ENCODE data around the gene SPRY1. TPM values are rescaled to one million over a fixed set of nuclear protein-coding genes. Genes with fewer than 3 reads are reported as not detected.

SPRY1 gene
- total RNA-seq, 6 experiments from 2014 or later: 9.3 to 16.1 (median 14.3) TPM

- 33% methylated on average over 5 of the region's 5 CpGs for WGBS (ENCODE audit: insufficient coverage, low coverage, low lambda C conversion rate, missing lambda C conversion rate)
- ATAC-seq: peak; percentile 17 to 66 (median 46)
- TF ChIP-seq POLR2A (IDR thresholded peaks at IDR 0.05) (no peak), CTCF (IDR thresholded peaks at IDR 0.05) (peak in 2 of 4 donors; percentile 23 to 42)
- peaks cover 0 to 11% (median 5%) of the 10 kb centered on the region in 4 donors for H3K4me1 ChIP-seq
- no peak overlapping the region for H3K4me3 ChIP-seq
- H3K36me3 ChIP-seq: no peaks in the 10 kb centered on the region
- DNase-seq: no peak
- no peaks in the 10 kb centered on the region for H3K9me3 ChIP-seq
- intact Hi-C loops (cut with DNase I): no loop called here
- H3K27me3 ChIP-seq: no peaks in the 10 kb centered on the region
- peak overlapping the region in 1 of 3 donors; percentile 18 for H3K27ac ChIP-seq
Measured at GRCh38 chr4:123350191-123350544, 46.4 kb upstream of the SPRY1 start.

- intact Hi-C loops (cut with DNase I): no loop called here
- no peak overlapping the region for H3K4me3 ChIP-seq
- ATAC-seq (no peak), DNase-seq (no peak)
- peaks cover 0 to 11% (median 3%) of the 10 kb centered on the region in 4 donors for H3K4me1 ChIP-seq
- TF ChIP-seq POLR2A (IDR thresholded peaks at IDR 0.05) (no peak), CTCF (IDR thresholded peaks at IDR 0.05) (no peak)
- no peaks in the 10 kb centered on the region for H3K36me3 ChIP-seq
- no peaks in the 10 kb centered on the region for H3K9me3 ChIP-seq
- WGBS (ENCODE audit: insufficient coverage, low coverage, low lambda C conversion rate, missing lambda C conversion rate): 95% methylated on average over 3 of the region's 6 CpGs
- no peaks in the 10 kb centered on the region for H3K27me3 ChIP-seq
- H3K27ac ChIP-seq: peak overlapping the region in 1 of 3 donors; percentile 18
Measured at GRCh38 chr4:123350726-123351125, 45.9 kb upstream of the SPRY1 start.

- no peaks in the 10 kb centered on the region for H3K36me3 ChIP-seq
- ATAC-seq (peak; percentile 83 to 95 (median 84)), DNase-seq (peak; percentile 34 to 78 (median 68))
- TF ChIP-seq CTCF (IDR thresholded peaks at IDR 0.05) (no peak), POLR2A (IDR thresholded peaks at IDR 0.05) (no peak)
- H3K9me3 ChIP-seq: no peaks in the 10 kb centered on the region
- no peaks in the 10 kb centered on the region for H3K27me3 ChIP-seq
- peak overlapping the region in 2 of 3 donors; percentile 69 to 74 for H3K27ac ChIP-seq
- H3K4me3 ChIP-seq: peak overlapping the region in 2 of 3 donors; percentile 44 to 47
- peaks cover 0 to 7% (median 0%) of the 10 kb centered on the region in 4 donors for H3K4me1 ChIP-seq
- WGBS (ENCODE audit: insufficient coverage, low coverage, low lambda C conversion rate, missing lambda C conversion rate): 49% methylated on average over 11 of the region's 19 CpGs
- intact Hi-C loops (cut with DNase I): no loop called here
Measured at GRCh38 chr4:123351713-123352112, 44.9 kb upstream of the SPRY1 start.

GRCh38 chr4:123352240-123352945 lies 44.2 kb upstream of the SPRY1 start:
- intact Hi-C loops (cut with DNase I): no loop called here
- no peak for TF ChIP-seq CTCF (IDR thresholded peaks at IDR 0.05)
- TF ChIP-seq POLR2A (IDR thresholded peaks at IDR 0.05): no peak
- peaks cover 0 to 7% (median 0%) of the 10 kb centered on the region in 4 donors for H3K4me1 ChIP-seq
- H3K9me3 ChIP-seq: no peaks in the 10 kb centered on the region
- 35% methylated on average over 6 of the region's 6 CpGs for WGBS (ENCODE audit: insufficient coverage, low coverage, low lambda C conversion rate, missing lambda C conversion rate)
- DNase-seq (no peak), ATAC-seq (peak; percentile 7 to 44 (median 36))
- H3K4me3 ChIP-seq: peak overlapping the region in 2 of 3 donors; percentile 44 to 47
- H3K27ac ChIP-seq: peak overlapping the region in 2 of 3 donors; percentile 69 to 74
- no peaks in the 10 kb centered on the region for H3K36me3 ChIP-seq
- H3K27me3 ChIP-seq: no peaks in the 10 kb centered on the region
